CD4-positive, alpha-beta T cell (primary cell): ENCODE data around the gene ZMYM2. TPM values are rescaled to one million over a fixed set of nuclear protein-coding genes. Genes with fewer than 3 reads are reported as not detected.

Experiments used
- ATAC-seq: fragments of 200-7000 bp; cut with Tn5 transposase; one replicate; pipeline ENCODE4 v1.10.0; 2022; ENCODE audit warnings: mild to moderate bottlenecking; ENCODE audit not compliant: poor library complexity
- CTCF ChIA-PET: fragments of 350-600 bp; sonication (Branson Sonifier 250); formaldehyde crosslinking; loops from one replicate; lab custom pipeline; 2021; ENCODE audit warnings: antibody characterized with exemption, inconsistent platforms; lab: Charles Lee
- POLR2A ChIA-PET: fragments of 350-600 bp; sonication (Branson Sonifier 250); formaldehyde crosslinking; loops from one replicate; lab custom pipeline; 2021; ENCODE audit warnings: antibody characterized with exemption, inconsistent platforms; lab: Charles Lee
- DNase-seq, 14 experiments: peaks; one replicate each; pipeline ENCODE4 v3.0.0-alpha.2; 2013 to 2020; ENCODE audit warnings: mixed read lengths in 2 of 14
- H3K27ac ChIP-seq, 2 donors: one replicate each; pipeline versions ENCODE4 v1.5.1 to v1.7.0; 2013; ENCODE audit warnings: low read length in 2 of 2, low read depth in 1 of 2, mild to moderate bottlenecking in 1 of 2
- H3K27me3 ChIP-seq, 2 experiments: 1 replicate in 1 of 2; 2 replicates in 1 of 2; pipeline versions ENCODE4 v1.6.1 to v1.7.0; 2013; ENCODE audit warnings: low read length in 2 of 2, control low read depth in 1 of 2, mild to moderate bottlenecking in 1 of 2, moderate library complexity in 1 of 2; ENCODE audit not compliant: insufficient read depth in 2 of 2, control insufficient read depth in 1 of 2
- H3K36me3 ChIP-seq: one replicate; pipeline ENCODE4 v1.6.1; 2013; ENCODE audit warnings: low read length, control low read depth; ENCODE audit not compliant: insufficient read depth
- H3K4me1 ChIP-seq: one replicate; pipeline ENCODE4 v1.6.1; 2013; ENCODE audit warnings: low read length, control low read depth; ENCODE audit not compliant: insufficient read depth
- H3K4me3 ChIP-seq: one replicate; pipeline ENCODE4 v1.5.1; 2013; ENCODE audit warnings: mild to moderate bottlenecking, low read length, moderate library complexity
- H3K9me3 ChIP-seq, 2 experiments: 1 replicate in 1 of 2; 2 replicates in 1 of 2; pipeline versions ENCODE4 v1.6.1 to v1.7.0; 2013; ENCODE audit warnings: low read length in 2 of 2, mild to moderate bottlenecking in 2 of 2, control low read depth in 1 of 2, moderate library complexity in 1 of 2; ENCODE audit not compliant: control insufficient read depth in 1 of 2, insufficient read depth in 1 of 2
- H3K27ac Mint-ChIP-seq: one replicate; pipeline ENCODE4 v1.8.0; 2020; ENCODE audit warnings: mixed read lengths
- H3K27me3 Mint-ChIP-seq: one replicate; pipeline ENCODE4 v1.8.0; 2021; ENCODE audit warnings: mixed read lengths
- H3K36me3 Mint-ChIP-seq: one replicate; pipeline ENCODE4 v1.8.0; 2021; ENCODE audit warnings: low read depth, mixed read lengths
- H3K4me1 Mint-ChIP-seq: one replicate; pipeline ENCODE4 v1.8.0; 2021; ENCODE audit warnings: low read depth, mixed read lengths
- H3K4me3 Mint-ChIP-seq: one replicate; pipeline ENCODE4 v1.8.0; 2020; ENCODE audit warnings: mild to moderate bottlenecking, mixed read lengths
- H3K9me3 Mint-ChIP-seq: one replicate; pipeline ENCODE4 v1.8.0; 2020; ENCODE audit warnings: mixed read lengths
- intact Hi-C, 2 experiments: fragments of 100-400 bp; cut with DNase I in 1 of 2; cut with micrococcal nuclease in 1 of 2; formaldehyde crosslinking; loops; one replicate each; pipeline versions ENCODE4 v1.15.1 to v1.9.0; 2023 to 2025; cut with DNase I, micrococcal nuclease
- total RNA-seq, 174 experiments: library from RNA in 2 of 174; stranded (reverse) in 2 of 174; gene quantifications; one replicate each; pipeline ENCODE4 v1.2.3 and lab custom pipeline; 2021 to 2026
- TF ChIP-seq, protein P1 (sequence below): fragments of 200-600 bp; IDR thresholded peaks from one replicate; pipeline ENCODE4 v1.8.0; 2022; ENCODE audit warnings: antibody characterized with exemption, mild to moderate bottlenecking

ZMYM2 gene
- total RNA-seq, 2 experiments from 2014 or later: 106 to 110 TPM

DNA sequence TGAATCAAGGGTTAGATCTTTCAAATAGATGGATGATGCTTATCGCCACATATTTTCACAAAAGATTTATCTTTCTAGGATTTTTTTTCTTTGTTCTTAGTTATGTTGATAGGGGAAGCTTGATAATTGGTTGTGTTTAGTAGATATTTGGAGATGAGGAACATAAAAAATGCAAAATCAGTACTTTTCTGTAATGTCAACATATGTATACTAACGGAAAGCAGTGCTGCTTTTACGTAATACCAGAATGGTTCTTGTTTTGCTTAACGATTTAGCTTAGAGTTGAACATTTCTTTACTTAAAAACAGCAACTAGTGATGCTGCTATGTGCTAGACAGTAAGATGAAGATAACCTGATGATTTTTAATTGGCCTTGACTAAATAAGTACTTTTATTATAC is 3.0 kb downstream of the ZMYM2 start:
- H3K9me3 ChIP-seq: no peaks in the 10 kb centered on the region
- no peaks in the 10 kb centered on the region for H3K27me3 Mint-ChIP-seq
- peaks cover 17% of the 10 kb centered on the region for H3K36me3 ChIP-seq
- H3K9me3 Mint-ChIP-seq: no peaks in the 10 kb centered on the region
- ATAC-seq (no peak), DNase-seq (no peak)
- POLR2A ChIA-PET: interaction anchor here (1.1 kb wide), 1 partner anchor 97 kb away, joined by 3 read pairs; no protein-coding TSS in a partner anchor
- peak overlapping the region; percentile 99 for H3K27ac Mint-ChIP-seq
- no peak overlapping the region for H3K27ac ChIP-seq
- intact Hi-C loops: loop anchor here (2.0 to 10.0 kb wide), 5 partner anchors 33 to 1213 kb away; partner anchors contain the start of genes IFT88 (in 1 of the 2), MRPL57 (in 1 of the 2), PSPC1 (in 1 of the 2) and SKA3 (in 1 of the 2)
- H3K27me3 ChIP-seq: no peaks in the 10 kb centered on the region
- TF ChIP-seq, protein P1, sequence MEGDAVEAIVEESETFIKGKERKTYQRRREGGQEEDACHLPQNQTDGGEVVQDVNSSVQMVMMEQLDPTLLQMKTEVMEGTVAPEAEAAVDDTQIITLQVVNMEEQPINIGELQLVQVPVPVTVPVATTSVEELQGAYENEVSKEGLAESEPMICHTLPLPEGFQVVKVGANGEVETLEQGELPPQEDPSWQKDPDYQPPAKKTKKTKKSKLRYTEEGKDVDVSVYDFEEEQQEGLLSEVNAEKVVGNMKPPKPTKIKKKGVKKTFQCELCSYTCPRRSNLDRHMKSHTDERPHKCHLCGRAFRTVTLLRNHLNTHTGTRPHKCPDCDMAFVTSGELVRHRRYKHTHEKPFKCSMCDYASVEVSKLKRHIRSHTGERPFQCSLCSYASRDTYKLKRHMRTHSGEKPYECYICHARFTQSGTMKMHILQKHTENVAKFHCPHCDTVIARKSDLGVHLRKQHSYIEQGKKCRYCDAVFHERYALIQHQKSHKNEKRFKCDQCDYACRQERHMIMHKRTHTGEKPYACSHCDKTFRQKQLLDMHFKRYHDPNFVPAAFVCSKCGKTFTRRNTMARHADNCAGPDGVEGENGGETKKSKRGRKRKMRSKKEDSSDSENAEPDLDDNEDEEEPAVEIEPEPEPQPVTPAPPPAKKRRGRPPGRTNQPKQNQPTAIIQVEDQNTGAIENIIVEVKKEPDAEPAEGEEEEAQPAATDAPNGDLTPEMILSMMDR: no peak
- no peak overlapping the region for H3K4me3 ChIP-seq
- peaks cover 46% of the 10 kb centered on the region for H3K36me3 Mint-ChIP-seq
- CTCF ChIA-PET: interaction anchor here (1.0 kb wide), 1 partner anchor 23 kb away, joined by 3 read pairs; no protein-coding TSS in a partner anchor
- H3K4me3 Mint-ChIP-seq: peak overlapping the region; percentile 62
- peaks cover 37% of the 10 kb centered on the region for H3K4me1 ChIP-seq
- H3K4me1 Mint-ChIP-seq: peaks cover 34% of the 10 kb centered on the region

DNA sequence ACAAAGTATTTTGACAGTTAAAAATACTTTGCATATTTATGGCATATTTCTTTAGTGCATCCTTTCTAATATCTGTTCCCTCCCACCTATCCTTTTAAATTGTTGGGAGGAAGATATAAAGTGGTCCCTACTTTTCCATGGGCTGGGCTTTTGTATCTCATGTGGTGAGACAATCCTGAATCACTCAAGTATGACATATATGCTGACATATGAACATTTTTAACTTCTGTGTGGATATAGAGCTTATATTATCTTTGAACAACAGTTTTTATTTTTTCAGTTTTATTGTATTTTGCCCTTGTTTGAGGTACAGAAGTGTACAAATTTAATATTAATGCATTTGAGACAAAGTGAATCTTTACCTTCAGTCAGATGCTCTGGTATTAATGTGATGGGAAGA is 3.4 kb downstream of the ZMYM2 start:
- Mint-ChIP-seq H3K27ac (peak overlapping the region; percentile 99), H3K36me3 (peaks cover 46% of the 10 kb centered on the region), H3K27me3 (no peaks in the 10 kb centered on the region), H3K4me1 (peaks cover 38% of the 10 kb centered on the region), H3K9me3 (no peaks in the 10 kb centered on the region), H3K4me3 (peak overlapping the region; percentile 68)
- TF ChIP-seq, protein P1: no peak
- DNase-seq (no peak), ATAC-seq (no peak)
- no peaks in the 10 kb centered on the region for H3K9me3 ChIP-seq
- CTCF ChIA-PET: interaction anchor here (1.0 kb wide), 1 partner anchor 23 kb away, joined by 3 read pairs; no protein-coding TSS in a partner anchor
- intact Hi-C loops: loop anchor here (2.0 to 10.0 kb wide), 5 partner anchors 33 to 1213 kb away; partner anchors contain the start of genes IFT88 (in 1 of the 2), MRPL57 (in 1 of the 2), PSPC1 (in 1 of the 2) and SKA3 (in 1 of the 2)
- POLR2A ChIA-PET: interaction anchor here (1.1 kb wide), 1 partner anchor 98 kb away, joined by 3 read pairs; no protein-coding TSS in a partner anchor
- peaks cover 20% of the 10 kb centered on the region for H3K36me3 ChIP-seq
- no peak overlapping the region for H3K4me3 ChIP-seq
- no peaks in the 10 kb centered on the region for H3K27me3 ChIP-seq
- H3K27ac ChIP-seq: no peak overlapping the region
- H3K4me1 ChIP-seq: peaks cover 38% of the 10 kb centered on the region

DNA sequence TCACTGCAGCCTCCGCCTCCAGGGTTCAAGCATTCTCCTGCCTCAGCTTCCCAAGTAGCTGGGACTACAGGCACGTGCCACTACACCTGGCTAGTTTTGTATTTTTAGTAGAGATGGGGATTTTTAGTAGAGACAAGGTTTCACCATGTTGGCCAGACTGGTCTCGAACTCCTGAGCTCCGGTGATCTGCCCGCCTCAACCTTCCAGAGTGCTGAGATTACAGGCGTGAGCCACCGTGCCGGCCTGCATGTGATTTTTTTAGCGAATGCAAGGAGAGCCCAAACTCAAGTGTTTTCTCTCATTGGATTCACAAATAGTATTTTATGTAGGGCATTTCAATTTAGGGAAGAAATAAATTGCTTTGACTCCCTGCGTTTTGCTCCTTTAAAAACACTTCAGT is 4.4 kb downstream of the ZMYM2 start:
- DNase-seq (no peak), ATAC-seq (no peak)
- Histone ChIP-seq H3K27me3 (no peaks in the 10 kb centered on the region), H3K4me1 (peaks cover 30% of the 10 kb centered on the region), H3K36me3 (peaks cover 30% of the 10 kb centered on the region), H3K27ac (no peak overlapping the region), H3K9me3 (no peaks in the 10 kb centered on the region), H3K4me3 (no peak overlapping the region)
- Mint-ChIP-seq H3K4me3 (no peak overlapping the region), H3K4me1 (peaks cover 47% of the 10 kb centered on the region), H3K36me3 (peaks cover 41% of the 10 kb centered on the region), H3K9me3 (no peaks in the 10 kb centered on the region), H3K27ac (no peak overlapping the region), H3K27me3 (no peaks in the 10 kb centered on the region)
- TF ChIP-seq, protein P1: no peak
- intact Hi-C loops: loop anchor here in 1 of 2 experiments (5.0 to 10.0 kb wide), 3 partner anchors 509 to 1212 kb away; partner anchors contain the start of genes IFT88, MRPL57 and SKA3
- ChIA-PET POLR2A (no interaction called here), CTCF (no interaction called here)
